GM21619 (cell line): Measurements from ENCODE around the gene DCPS.
"Not testable (repeated sequence)": the region's sequence is repeated elsewhere in the genome, so short reads cannot be mapped to it uniquely, and the experiment has no call there.

Experiments used
- ATAC-seq: cut with Tn5 transposase; IDR thresholded peaks from one replicate; pipeline ENCODE4 v1.9.1; 2021; ENCODE audit not compliant: unreplicated experiment

Gene DCPS

DNA sequence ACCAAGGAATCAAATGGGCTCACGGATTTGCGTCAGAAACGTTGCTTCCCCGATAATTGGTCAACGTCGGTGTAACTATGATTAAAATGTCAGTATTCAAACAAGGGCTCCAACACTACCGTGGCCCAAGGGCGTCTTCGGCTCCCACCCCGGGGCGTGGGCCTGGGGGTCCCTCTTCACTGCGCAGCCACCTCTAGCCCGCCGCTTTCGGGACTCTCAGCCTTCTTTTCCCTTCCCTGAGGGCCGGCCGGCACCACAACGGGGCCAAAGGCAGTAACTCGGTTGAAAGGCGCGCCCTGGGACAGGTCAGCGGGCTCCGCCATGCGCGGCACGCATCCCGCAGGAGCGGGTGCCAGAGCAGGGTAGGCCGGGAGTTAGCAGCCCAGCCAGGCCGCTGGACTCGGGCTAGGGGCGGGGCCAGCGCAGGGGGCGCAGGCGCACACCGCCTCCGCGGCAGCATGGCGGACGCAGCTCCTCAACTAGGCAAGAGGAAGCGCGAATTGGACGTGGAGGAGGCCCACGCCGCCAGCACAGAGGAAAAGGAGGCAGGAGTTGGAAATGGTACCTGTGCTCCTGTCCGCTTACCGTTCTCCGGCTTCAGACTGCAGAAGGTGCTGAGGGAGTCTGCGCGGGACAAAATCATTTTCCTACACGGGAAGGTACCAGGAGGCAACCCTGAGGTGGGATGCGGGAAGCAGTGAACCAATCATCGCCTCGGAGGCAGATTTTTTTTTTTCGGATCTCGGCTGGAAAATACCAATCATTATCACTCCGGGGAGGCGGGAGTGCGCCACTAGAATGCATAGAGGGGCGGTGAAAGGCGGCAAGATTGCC, at the start of gene DCPS:
Gene DCPS (plus strand): TSS at position 438 of the 834 bp plus-strand sequence. CDS start 21 bp downstream, at position 459.
- peak; percentile 84 for ATAC-seq

DNA sequence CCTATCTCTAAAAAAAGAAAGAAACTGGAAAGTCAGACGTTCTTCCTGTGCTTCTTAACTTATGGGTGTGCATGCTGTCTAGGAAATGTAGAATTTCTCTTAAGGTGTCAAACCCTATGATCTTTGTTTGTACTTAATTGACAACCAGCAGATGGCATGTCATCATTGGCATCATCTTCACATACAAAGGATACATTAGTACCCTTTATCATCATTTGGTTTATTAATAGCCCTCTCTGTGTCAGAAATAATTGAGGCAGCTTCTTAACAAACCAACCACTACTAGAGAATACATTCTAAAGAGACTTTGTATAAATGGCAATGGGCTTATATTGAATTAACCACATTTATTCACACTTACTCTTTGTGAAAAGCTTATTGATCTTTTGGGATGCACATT, 49.0 kb upstream of the DCPS start:
- ATAC-seq, result no peak

GRCh38 chr11:126255507-126255906, 48.4 kb upstream of the DCPS start:
- ATAC-seq, result not testable (repeated sequence)

DNA sequence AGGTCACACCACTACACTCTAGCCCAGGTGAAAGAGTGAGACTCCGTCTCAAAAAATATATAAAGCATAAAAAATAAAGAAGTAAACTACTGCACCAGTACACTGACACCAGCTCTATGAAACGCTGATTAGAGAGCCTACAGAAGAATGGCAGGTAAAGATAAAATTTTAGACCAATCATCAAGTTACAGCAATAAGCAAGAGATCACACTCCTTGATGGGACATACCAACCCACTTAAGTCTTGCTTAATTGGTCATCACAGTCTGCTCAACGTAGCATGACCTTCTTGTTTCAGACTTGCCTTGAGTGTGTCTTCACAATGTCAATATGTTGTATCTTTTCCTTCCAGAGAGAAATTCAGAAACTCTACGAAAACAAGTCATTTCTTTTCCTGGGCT, 47.6 kb upstream of the DCPS start:
- ATAC-seq, result no peak

DNA sequence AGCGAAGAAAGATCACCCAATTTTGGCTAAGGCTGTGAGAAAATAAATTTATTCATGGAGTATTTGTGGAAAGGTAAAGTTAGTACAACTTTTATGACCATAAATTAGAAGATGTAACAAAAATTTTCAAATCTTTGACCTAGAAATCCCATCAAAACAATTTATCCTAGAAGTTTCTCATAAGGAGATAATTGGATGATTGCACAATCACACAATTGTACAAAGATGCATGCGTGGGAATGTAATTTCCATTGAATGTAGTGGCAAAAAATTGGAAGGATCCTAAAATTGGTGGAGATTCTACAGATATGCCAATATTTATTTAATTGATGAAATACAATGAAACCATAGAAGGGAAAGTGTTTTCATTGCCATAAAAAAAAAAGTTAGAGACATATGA, 46.7 kb upstream of the DCPS start:
- ATAC-seq, result no peak

DNA sequence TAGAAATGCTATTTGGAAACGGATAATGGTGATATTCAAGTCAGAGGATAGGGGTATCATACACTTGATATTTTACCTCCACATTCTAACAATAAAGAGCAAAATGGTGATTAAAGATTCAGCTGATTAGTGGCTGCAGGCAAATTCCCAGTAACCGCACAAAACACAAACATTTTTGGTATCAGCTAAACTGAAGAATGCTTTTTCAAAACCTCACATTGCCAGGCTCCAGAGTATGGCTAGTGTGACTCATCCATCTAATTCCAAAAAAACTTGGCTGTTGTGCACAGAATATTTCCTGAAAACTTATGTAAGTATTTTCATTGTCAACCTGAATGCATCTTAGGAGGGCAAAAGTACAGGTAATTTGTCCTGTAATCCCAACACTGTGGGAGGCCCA, 46.1 kb upstream of the DCPS start:
- ATAC-seq, result no peak

DNA sequence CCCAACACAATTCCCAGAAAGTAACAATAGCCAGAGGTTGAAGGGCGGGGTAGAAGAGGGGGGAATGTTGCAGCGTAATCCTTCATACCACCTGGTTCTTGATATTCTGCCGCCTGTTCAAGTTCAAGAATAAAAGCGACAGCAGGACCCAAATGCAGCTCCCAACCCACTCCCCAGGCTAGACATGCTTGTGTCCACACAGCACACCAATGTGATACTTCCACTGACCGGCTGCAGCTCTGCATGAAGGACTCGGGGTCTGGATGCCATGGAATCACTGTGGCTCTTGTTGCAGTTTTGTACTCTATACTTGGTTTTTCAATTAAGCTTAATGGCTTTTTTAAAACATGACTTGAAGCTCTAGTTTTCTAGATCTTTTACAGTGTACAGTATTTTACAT, 41.6 kb upstream of the DCPS start:
- no peak for ATAC-seq

DNA sequence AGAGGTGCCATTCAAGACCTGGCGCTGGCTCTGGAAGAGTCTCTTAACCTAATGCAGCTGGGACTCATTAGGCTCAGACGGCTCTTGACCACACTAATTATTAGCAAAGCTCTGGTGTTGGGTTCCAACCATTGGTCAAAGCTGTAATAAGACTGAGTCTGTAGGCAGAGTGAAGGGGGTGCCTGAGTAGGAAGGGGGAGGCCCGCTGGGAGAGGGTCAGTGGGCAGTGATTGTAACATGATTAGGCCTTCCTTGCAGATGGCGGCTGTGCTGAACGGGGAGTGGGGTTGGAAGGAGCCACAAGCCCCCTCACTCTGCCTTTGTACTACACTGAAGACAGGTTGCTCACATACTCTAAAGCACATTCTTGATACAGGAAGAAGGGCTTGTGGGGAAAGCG, 40.4 kb upstream of the DCPS start:
- ATAC-seq, result no peak

GRCh38 chr11:126265811-126266210, 38.0 kb upstream of the DCPS start:
- ATAC-seq, result no peak

- no peak for ATAC-seq
These were observed 36.2 kb upstream of the DCPS start for GRCh38 chr11:126267650-126268049.

GRCh38 chr11:126268361-126268707, 35.5 kb upstream of the DCPS start:
- no peak for ATAC-seq

DNA sequence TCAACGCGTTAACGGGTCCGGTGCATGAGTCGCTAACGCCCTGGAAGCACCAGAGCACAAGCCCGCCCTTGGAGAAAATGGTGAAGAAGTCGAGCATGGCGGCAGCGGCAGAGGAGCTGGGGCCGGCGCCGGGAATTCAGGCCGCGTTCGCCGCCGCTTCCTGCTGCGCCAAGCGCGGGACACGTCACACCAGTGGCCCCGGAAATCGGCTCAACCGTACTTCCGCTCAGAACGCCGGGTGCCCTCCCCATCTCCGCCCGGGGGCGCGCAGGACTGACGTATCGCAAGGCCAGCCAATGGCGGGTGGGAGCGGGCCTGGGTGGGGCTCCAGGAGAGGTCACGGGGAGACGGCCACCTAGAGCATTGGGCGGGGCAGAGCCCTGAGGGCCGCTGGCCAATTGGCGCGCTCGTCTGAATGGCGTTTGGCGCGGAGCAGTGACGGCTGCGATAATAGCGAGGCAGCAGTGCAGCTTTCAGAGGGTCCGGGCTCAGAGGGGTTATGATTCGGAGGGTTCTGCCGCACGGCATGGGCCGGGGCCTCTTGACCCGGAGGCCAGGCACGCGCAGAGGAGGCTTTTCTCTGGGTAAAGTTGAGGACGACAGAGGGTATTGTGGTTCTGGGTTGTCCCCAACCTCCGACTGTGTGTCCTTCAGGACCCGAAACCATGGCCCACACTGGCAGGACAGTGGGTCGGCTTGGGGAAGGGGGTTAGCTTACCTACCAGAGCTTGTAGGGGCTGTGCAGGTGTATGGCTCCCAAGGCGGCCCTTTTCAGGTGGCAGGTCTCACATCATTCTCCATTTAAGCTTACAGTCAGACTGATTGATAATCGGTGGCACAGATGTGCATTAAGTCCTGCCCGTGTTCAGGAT, 34.9 kb upstream of the DCPS start, which contains the start of the genes FOXRED1 and SRPRA:
Gene FOXRED1 (plus strand): TSS at position 447 of the 872 bp plus-strand sequence. CDS start 53 bp downstream, at position 500.
Gene SRPRA (minus strand): TSS at position 188 of the 872 bp plus-strand sequence. CDS start 91 bp downstream, at position 97.
- peak; percentile 99 for ATAC-seq

- no peak for ATAC-seq
These were observed 26.5 kb upstream of the DCPS start for GRCh38 chr11:126277322-126277721.

DNA sequence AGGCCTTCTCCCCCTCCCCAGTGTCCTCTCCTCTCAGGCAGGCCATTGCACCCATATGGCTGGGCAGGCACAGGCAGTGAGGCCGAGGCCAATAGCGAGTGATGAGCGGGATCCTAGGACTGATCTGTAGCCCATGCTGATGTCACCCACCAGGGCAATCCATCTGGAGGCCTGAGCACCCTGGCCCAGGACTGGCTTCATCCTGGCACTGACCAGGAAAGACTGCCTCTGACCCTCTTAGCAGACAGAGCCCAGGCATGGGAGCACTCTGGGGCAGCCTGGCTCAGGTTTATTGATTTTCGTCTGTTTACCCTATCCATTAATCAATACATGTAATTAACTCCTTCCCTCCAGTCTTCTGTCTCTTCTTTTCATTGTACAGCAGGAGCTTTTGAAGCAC, 26.1 kb upstream of the DCPS start:
- no peak for ATAC-seq

- ATAC-seq, result no peak
These were observed 24.7 kb upstream of the DCPS start for GRCh38 chr11:126279191-126279590.

DNA sequence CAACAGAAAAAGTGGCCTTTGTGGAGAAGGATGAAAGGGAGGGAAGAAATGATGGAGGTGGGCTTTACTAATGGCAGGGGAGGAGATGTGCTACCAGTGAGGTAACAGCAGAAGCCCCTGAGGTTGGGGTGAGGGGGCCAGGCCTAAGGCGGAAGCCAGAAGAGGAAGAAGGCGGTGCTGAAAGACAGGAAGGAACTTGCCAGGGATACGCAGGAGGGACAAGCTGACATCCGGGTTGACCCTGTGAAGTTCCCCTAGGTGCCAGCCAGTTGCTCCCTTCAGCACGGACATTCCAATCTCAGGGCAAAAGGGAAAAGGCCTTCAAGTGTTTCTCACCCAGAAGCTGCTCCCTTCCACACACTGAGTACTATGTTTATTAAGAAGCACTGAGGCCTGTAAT, 23.3 kb upstream of the DCPS start:
- no peak for ATAC-seq

GRCh38 chr11:126281245-126281644, 22.6 kb upstream of the DCPS start:
- ATAC-seq, result no peak

GRCh38 chr11:126281666-126282175, 22.1 kb upstream of the DCPS start:
- ATAC-seq, result no peak

DNA sequence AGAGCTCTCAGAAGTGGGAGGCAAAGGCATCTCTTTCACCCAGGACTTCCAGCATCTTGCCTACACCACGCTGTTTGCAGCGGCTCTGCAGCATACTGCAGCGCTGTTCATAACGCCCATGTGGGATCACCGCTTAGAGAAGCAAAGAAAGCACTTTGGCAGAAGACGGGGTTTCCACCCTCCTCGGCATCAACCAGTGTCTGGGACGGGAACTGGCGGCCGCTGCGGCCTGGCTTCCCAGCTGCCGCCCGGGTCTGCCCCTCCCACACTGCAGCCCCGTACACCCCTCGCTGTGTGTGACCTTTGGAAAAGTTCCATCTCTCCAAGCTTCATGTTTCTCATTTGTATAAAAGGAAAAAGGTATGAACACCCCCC, 21.5 kb upstream of the DCPS start:
- no peak for ATAC-seq

DNA sequence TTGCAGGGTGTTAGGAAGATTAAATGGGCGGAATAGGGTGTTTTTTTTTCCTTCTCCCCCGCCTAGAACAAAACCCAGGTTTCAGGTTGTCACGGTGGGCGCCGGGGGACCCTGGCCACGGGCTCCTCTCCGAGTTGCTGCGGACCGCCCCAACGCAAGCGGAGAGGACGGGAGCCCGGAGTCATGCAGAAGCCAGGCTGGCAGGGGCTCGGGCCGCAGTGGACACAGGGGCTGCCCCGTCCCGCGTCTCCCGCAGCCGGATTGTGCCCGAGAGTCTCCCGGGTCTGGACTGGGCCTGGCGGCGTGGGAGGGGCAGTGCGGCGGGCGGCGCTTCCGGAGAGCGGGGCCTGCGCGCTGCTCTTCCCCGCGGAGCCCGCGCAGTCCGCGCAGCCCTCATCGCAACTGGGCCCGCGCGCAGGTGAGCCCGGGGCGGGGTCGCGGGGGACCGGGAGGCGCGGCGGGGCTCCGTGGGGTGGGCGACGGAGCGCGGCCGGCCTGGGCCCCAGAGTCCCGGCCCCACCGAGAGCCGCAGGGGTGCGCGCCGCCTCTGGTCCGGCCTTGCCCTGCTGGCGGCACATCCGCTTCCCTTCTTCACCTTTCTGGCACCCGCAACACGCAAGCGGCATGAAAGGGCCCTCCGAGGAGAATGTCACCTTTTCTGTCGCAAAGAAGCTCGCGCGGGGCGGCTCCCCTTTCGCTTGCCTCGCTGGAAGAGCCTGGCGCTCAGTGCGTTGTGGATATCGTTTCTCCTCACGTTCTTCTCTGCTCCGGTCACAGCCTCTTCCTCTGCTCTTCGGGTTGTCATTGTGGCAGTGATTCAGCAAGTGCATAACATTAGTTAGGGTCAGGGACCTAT, 20.9 kb upstream of the DCPS start, which contains the start of gene TIRAP:
Gene TIRAP (plus strand): TSS at position 358 of the 856 bp plus-strand sequence. CDS start 7,802 bp downstream, outside the sequence.
- ATAC-seq, result peak; percentile 53

DNA sequence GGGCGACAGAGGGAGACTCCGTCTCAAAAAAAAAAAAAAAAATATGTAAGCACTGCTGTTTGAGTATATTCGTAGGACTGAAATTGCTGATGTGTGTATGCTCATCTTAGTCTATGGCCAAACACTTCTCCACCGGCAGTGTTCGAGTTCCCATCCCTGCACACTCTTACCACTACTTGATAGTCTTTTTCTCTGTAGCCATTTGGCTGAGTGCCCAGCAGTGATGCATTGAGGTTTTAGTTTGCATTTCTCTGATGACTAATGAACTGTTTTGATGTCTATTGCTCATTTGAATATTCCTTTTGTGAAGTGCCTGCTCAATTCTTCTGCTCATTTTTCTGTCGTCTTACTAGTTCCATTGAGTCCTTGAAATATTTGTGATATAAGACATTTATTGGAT, 19.0 kb upstream of the DCPS start:
- ATAC-seq, result peak; percentile 62
